ENCODE data around the gene KLF3.

KLF3 gene

GRCh38 chr4:38738940-38739803, 75.2 kb downstream of the KLF3 start:
- no peak for TF ChIP-seq CTCF (conservative IDR thresholded peaks at IDR 0.05; ENCODE audit: low read depth, low read length)
- DNase-seq (ENCODE audit: low read depth) = no peak
- no peak overlapping the region for H3K4me3 ChIP-seq (ENCODE audit: low read length)

GRCh38 chr4:38740303-38740702, 76.3 kb downstream of the KLF3 start:
- TF ChIP-seq CTCF (conservative IDR thresholded peaks at IDR 0.05; ENCODE audit: low read depth, low read length) = no peak
- no peak overlapping the region for H3K4me3 ChIP-seq (ENCODE audit: low read length)
- DNase-seq (ENCODE audit: low read depth) = no peak

- no peak for DNase-seq (ENCODE audit: low read depth)
- H3K4me3 ChIP-seq (ENCODE audit: low read length) = no peak overlapping the region
- no peak for TF ChIP-seq CTCF (conservative IDR thresholded peaks at IDR 0.05; ENCODE audit: low read depth, low read length)
Observed at GRCh38 chr4:38743866-38744265, 79.9 kb downstream of the KLF3 start.

GRCh38 chr4:38745881-38746280, 81.9 kb downstream of the KLF3 start:
- H3K4me3 ChIP-seq (ENCODE audit: low read length) = no peak overlapping the region
- TF ChIP-seq CTCF (conservative IDR thresholded peaks at IDR 0.05; ENCODE audit: low read depth, low read length) = no peak
- no peak for DNase-seq (ENCODE audit: low read depth)

- TF ChIP-seq CTCF (conservative IDR thresholded peaks at IDR 0.05; ENCODE audit: low read depth, low read length) = no peak
- no peak for DNase-seq (ENCODE audit: low read depth)
- no peak overlapping the region for H3K4me3 ChIP-seq (ENCODE audit: low read length)
Observed at GRCh38 chr4:38747629-38748028, 83.6 kb downstream of the KLF3 start.

GRCh38 chr4:38749336-38749735, 85.3 kb downstream of the KLF3 start:
- no peak overlapping the region for H3K4me3 ChIP-seq (ENCODE audit: low read length)
- no peak for TF ChIP-seq CTCF (conservative IDR thresholded peaks at IDR 0.05; ENCODE audit: low read depth, low read length)
- DNase-seq (ENCODE audit: low read depth) = no peak

Measured in retinal pigment epithelial cell (primary cell).